AG04450 (cell line): Measurements from ENCODE around the gene TP53I11. TPM values are rescaled to one million over a fixed set of nuclear protein-coding genes. Genes with fewer than 3 reads are reported as not detected.

Experiments used
- CTCF ChIA-PET: fragments of 300-600, 350-600 bp; formaldehyde crosslinking; extraction: SDS; loops from one replicate; lab custom pipeline; 2022; ENCODE audit warnings: antibody characterized with exemption, inconsistent platforms; lab: Charles Lee
- POLR2A ChIA-PET: fragments of 350-600 bp; formaldehyde crosslinking; extraction: SDS; loops from one replicate; lab custom pipeline; 2021; ENCODE audit warnings: antibody characterized with exemption, inconsistent platforms; lab: Yijun Ruan, JAX
- DNase-seq: peaks from one replicate; pipeline ENCODE4 v3.0.0-alpha.2; 2011; ENCODE audit warnings: low read depth, low spot score
- H3K27ac ChIP-seq: one replicate; pipeline ENCODE4 v1.5.1; 2012; ENCODE audit warnings: low read depth, low read length, control low read depth
- H3K27me3 ChIP-seq: one replicate; pipeline ENCODE4 v1.6.0; 2012; ENCODE audit warnings: low read length; ENCODE audit not compliant: control insufficient read depth, insufficient read depth
- H3K4me3 ChIP-seq: 2 replicates; pipeline ENCODE4 v1.5.1; 2011; ENCODE audit warnings: mild to moderate bottlenecking, low read depth, low read length, control low read depth
- H3K9me3 ChIP-seq: 2 replicates; pipeline ENCODE4 v1.5.1; 2012; ENCODE audit warnings: low read length; ENCODE audit not compliant: control insufficient read depth, insufficient read depth
- polyA plus RNA-seq: library from polyadenylated mRNA; depleted of rRNA; stranded (reverse); fragments of >200 nt; gene quantifications from 2 replicates; pipeline ENCODE4 v1.2.3, GENCODE V29; 2011
- TF ChIP-seq, protein P1 (sequence below): IDR thresholded peaks from 2 replicates; pipeline ENCODE4 v1.5.1; 2011; ENCODE audit warnings: low read depth, low read length, control low read depth, inconsistent platforms

The TP53I11 gene
- polyA plus RNA-seq, 1 experiment, result 6.3 TPM

DNA sequence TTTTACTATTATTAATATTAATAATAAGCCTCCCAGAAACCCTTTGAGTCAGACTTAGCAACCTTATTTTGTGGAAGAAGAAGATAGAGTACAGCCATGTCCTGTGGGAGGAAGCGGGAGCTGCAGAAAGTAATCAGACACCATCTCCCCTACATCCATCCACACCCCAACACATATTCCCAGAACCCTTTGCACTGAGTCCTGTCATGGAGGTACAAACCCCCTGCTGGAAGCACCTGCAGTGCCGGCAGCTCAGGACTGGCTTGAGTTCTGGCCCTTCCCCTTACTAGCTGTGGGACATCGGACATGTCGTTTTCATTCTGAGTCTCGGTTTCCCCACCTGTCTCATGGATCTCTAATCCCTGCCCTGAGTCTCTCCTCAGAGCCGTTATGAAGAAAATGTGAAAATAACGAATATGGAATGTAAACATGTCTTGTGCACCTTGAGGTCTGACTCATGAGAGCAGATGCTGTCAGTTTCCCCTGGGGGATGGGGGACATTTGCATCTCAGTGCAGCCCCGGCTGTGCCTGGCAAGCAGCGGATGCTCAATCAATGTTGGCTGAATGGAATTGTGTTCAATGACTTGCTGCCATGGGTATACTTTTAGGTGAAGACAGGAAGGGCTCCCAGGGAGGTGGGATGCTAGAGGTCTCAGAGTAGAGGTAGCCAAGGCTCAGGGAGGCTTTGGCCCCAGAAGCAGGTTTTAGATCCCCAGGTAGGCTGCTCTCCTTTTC, 45.4 kb downstream of the TP53I11 start:
- CTCF ChIA-PET, result no interaction called here
- no peak for DNase-seq
- no peaks in the 10 kb centered on the region for H3K9me3 ChIP-seq
- peaks cover 14% of the 10 kb centered on the region for H3K27me3 ChIP-seq
- POLR2A ChIA-PET, result no interaction called here
- no peak overlapping the region for H3K27ac ChIP-seq
- TF ChIP-seq, protein P1, sequence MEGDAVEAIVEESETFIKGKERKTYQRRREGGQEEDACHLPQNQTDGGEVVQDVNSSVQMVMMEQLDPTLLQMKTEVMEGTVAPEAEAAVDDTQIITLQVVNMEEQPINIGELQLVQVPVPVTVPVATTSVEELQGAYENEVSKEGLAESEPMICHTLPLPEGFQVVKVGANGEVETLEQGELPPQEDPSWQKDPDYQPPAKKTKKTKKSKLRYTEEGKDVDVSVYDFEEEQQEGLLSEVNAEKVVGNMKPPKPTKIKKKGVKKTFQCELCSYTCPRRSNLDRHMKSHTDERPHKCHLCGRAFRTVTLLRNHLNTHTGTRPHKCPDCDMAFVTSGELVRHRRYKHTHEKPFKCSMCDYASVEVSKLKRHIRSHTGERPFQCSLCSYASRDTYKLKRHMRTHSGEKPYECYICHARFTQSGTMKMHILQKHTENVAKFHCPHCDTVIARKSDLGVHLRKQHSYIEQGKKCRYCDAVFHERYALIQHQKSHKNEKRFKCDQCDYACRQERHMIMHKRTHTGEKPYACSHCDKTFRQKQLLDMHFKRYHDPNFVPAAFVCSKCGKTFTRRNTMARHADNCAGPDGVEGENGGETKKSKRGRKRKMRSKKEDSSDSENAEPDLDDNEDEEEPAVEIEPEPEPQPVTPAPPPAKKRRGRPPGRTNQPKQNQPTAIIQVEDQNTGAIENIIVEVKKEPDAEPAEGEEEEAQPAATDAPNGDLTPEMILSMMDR, result no peak
- no peak overlapping the region for H3K4me3 ChIP-seq

DNA sequence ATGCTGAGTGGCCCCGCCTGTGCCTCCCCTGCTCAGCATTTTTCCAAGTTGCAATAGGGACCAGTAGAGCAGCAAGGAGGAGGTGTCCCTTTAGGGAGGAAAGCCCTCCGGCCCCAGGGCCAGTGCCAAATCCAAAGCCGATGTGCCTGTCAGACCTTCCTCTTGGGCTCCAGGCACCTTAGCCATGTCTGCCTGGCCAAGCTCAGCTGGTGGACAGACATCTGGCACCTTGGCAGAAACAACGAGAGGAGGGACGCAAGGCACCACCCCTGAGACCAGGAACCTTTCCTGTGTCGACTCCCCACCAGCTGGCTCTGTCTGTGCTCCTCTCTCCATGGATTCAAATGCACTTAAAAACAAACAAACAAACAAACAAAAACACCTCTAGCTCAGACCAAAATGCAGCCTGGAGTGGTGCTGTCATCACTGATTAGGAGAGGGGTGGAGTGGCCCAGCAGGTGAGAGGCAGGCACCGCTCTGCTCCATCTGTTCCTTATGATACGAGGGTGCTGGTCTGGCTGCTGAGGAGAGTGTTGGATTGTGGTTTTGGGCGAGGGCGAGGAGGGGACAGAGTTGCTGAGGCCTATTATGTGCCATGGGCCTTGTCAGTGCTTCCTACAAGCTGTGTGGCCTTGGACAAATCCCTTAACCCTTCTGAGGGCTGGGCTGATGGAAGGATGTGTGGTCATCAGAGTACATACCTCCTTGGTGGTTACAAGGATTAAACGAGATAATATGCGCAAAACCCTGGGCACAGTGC, 46.2 kb downstream of the TP53I11 start:
- POLR2A ChIA-PET, result no interaction called here
- Histone ChIP-seq H3K27ac (no peak overlapping the region), H3K4me3 (no peak overlapping the region), H3K27me3 (peaks cover 14% of the 10 kb centered on the region), H3K9me3 (no peaks in the 10 kb centered on the region)
- no peak for DNase-seq
- TF ChIP-seq, protein P1, result no peak
- CTCF ChIA-PET, result interaction anchor here (1.7 kb wide), 1 partner anchor 10 kb away, joined by 7 read pairs; no protein-coding TSS in a partner anchor

DNA sequence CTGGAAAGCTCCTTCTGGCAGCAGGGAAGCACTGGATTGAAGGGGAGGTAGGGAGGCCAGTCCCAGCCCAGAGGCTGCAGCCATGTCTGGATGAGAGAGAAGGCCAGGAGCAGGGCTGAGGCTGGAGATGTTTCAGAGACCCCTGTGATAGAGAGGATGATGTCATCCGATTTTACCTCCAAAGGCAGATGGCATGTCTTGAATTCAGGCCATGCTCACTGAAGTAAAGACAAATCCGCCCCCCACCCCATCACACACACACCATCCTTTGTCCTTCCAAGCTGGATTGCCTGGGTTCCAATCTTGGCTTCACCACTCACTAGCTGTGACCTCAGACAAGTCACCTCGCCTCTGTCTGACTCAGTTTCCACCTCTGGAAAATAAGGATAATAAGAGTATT, 47.2 kb downstream of the TP53I11 start:
- TF ChIP-seq, protein P1, result no peak
- POLR2A ChIA-PET, result no interaction called here
- H3K4me3 ChIP-seq, result no peak overlapping the region
- DNase-seq, result no peak
- no peak overlapping the region for H3K27ac ChIP-seq
- CTCF ChIA-PET, result interaction anchor here (1.7 kb wide), 1 partner anchor 9 kb away, joined by 7 read pairs; no protein-coding TSS in a partner anchor
- peaks cover 14% of the 10 kb centered on the region for H3K27me3 ChIP-seq
- peaks cover 5% of the 10 kb centered on the region; the same call in 1 of the 2 replicates for H3K9me3 ChIP-seq

DNA sequence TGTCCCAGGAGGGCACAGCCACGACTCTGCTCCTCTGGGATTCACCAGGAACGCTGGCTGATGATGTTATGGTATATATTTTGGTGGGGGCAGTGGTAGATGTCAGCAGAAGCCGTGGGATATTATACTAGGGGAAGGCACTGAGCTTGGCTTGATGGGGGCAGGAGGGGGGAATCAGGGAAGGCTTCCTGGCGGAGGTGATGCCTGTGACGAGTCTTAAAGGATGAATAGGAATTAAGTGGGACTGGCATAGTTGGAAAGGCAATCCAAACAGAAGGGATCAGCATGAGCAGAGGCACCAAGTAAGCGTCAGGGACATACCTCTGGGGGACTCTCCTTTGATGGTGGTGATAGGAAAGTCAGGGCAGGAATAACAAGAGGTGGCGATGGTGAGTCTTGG, 47.6 kb downstream of the TP53I11 start:
- Histone ChIP-seq H3K9me3 (peaks cover 7% of the 10 kb centered on the region; the same call in 1 of the 2 replicates), H3K27me3 (peaks cover 14% of the 10 kb centered on the region), H3K27ac (no peak overlapping the region), H3K4me3 (no peak overlapping the region)
- POLR2A ChIA-PET, result no interaction called here
- TF ChIP-seq, protein P1, result no peak
- CTCF ChIA-PET, result interaction anchor here (1.1 to 1.7 kb wide), 2 partner anchors 9 kb away, joined by 3 to 7 read pairs; no protein-coding TSS in a partner anchor
- no peak for DNase-seq
